GM19193 (cell line): Measurements from ENCODE around the gene NECAB2.

ENCODE experiments used
- POLR2A ChIP-seq: IDR thresholded peaks from 4 replicates; pipeline ENCODE4 v1.6.1; 2011; ENCODE audit not compliant: insufficient read depth, insufficient read length; ENCODE audit errors: extremely low read depth

NECAB2 gene

DNA sequence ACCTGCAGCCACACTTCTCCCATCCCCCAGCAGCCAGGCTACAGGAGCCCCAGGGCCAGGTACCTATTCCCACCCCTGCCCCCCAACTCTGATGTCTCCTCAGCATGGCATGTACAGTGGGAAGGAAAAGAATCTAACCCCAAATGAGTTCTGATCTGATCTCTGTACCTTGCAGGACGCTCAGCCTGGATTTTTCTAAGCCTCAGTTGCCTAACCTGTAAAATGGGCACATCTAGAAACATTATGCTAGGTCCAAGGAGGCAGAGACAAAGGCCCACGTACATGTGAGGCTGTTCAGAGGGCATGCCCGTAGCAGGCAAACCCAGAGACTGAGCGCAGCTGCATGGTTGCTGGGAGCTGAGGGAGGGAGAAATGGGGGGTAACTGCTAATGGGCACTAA is 39.5 kb downstream of the NECAB2 start:
- no peak for TF ChIP-seq POLR2A

DNA sequence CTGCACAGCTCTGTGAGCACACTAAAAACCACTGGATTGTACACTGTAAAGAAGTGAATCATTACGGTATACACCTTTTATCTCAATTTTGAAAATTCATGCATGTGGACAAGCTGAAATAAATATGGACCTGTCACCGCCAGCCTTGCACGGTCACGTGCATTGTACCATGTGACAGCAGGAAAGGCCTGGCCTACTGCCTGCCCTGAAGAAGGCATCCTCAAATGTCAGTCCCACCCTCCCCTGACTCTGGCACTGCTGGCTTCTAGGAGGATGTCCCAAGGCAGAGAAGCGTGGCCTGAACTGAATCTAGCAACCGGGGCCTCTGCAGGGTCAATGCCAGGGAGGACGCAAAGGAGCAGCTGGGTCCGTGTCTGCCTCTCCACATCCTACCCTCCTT is 39.9 kb downstream of the NECAB2 start:
- no peak for TF ChIP-seq POLR2A

DNA sequence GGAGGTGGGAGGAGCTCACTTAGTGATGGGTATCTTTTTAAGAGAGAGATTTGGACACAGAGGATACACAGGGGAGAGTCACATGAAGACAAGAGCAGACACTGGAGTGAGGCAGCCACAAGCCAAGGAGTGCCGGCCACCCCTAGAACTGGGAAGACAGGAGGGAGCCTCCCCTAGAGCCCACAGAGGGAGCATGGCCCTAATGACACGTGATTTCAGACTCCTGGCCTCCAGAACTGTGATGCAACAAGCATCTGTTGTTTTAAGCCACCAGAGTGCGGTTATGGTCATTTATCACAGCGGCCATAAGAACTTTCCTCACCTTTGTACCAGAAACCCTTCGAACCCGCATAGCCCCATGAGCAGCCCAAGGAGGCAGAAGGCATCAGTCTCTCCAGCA is 41.2 kb downstream of the NECAB2 start:
- no peak for TF ChIP-seq POLR2A

DNA sequence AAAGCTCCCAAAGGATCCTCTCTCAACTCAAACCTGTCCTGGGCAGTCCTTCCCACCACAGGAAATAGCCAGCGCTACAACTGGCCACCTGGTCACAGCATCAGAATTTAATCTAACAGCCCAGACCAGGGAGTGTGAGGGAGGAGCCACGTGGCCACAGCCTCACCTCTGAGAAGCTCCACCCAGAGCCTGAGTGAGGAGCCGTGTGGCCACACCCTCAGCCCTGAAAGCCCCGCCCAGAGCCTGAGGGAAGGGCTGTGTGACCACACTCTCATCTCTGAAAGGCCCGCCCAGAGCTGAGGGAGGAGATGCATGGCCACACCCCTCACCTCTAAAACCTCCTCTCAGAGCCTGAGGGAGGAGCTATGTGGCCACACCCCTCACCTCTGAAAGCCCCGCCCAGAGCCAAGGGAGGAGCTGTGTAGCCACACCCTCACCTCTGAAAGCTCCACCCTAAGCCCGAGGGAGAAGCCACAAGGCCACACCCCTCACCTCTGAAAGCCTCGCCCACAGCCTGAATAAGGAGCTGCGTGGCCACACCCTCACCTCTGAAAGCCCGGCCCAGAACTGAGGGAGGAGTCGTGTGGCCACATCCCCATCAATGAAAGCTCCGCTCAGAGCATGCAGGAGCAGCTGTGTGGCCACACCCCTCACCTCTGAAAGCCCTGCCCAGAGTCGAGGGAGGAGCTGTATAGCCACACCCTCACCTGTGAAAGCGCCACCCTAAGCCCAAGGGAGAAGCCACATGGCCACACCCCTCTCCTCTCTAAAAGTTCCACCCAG is 45.9 kb downstream of the NECAB2 start:
- TF ChIP-seq POLR2A, result no peak

- no peak for TF ChIP-seq POLR2A
Measured at GRCh38 chr16:84014570-84015327, 46.7 kb downstream of the NECAB2 start.

DNA sequence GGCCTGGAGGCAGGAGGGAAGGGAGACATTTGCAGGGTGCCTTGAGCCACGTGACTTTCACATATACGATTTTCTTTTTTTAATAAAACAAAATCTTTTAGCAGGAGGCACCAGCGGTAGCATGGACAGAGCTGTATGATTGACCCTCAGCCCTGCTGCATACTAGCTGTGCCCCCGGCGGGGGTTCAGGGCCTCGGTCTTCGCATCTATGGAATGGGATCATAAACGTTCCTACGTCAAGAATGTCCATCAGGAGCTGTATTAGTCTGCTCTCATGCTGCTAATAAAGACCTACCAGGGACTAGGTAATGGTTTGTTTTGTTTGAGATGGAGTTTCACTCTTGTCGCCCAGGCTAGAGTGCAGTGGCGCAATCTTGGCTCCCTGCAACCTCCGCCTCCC is 47.4 kb downstream of the NECAB2 start:
- TF ChIP-seq POLR2A, result no peak

GRCh38 chr16:84016477-84016876 is 48.4 kb downstream of the NECAB2 start:
- TF ChIP-seq POLR2A, result no peak

DNA sequence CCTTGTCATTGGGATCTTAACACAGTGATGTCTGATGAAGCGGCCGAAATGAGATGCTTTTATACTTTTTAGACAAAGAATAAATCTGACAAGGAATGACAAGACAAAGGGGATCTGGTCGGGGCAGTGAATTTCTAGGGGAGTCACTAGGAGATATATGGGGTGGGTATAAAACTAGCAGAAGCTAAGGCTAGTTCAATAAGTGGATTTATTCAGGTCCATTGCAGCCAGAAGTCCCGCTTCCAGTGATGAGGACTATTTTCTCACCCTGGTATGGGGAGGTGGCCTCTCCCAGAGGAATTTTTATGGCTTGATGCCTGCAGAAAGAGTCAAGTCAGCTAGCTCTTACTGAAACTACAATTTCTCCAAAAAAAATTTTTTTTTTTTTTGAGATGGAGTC is 50.7 kb downstream of the NECAB2 start:
- no peak for TF ChIP-seq POLR2A

DNA sequence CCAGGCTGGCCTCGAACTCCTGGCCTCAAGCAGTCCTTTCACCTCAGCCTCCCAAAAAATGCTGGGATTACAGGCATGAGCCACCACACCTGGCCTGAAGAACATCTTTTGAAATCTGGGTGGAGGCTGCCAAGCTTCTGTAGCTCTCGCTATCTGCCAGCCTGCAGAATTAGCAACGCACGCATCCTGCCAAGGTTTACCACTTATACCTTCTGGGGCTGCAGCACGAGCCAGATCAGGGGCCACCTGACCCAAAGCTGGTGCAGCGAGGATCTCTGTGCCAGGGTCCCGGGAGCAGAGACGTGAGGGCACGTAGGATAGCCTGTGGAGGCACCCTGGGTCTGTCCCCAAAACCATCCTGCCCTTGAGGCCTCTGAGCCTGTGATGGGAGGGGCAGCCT is 52.3 kb downstream of the NECAB2 start:
- TF ChIP-seq POLR2A, result no peak

- no peak for TF ChIP-seq POLR2A
Measured at GRCh38 chr16:84021488-84021887, 53.4 kb downstream of the NECAB2 start.

DNA sequence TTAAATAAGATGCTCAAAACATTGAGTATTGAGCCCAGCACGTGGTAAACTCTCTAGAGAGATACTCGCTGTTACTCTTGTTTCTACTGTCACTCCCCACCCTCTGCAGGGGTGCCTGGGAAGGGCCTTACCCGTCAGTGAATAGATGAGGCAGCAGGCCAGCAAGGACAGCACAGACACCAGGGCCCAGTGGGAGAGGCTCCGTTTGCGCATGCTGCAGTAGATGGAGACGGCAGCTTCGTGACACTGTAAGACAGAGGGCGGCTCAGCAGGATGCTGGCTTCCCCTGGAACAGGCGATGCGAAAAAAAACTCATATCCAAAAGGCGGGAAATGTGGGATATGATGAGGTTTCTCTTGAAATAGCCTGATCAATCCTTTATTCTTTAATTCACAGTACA is 54.6 kb downstream of the NECAB2 start:
- TF ChIP-seq POLR2A, result no peak

DNA sequence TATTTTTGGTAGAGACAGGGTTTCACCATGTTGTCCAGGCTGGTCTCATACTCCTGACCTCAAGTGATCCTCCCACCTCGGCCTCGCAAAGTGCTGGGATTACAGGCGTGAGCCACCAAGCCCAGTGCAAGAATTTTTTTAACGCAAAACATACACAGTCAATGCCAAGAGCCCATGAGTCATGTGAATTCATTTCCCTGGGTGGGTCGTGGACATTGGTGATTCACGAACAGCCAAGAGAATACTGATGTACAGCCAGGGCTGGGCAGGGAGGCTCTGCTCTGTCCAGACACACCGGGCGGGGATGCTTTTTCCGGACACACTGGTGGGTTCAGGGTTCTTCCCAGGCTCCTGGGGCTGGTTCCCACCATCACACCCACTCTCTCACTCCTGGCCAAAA is 56.8 kb downstream of the NECAB2 start:
- no peak for TF ChIP-seq POLR2A

- no peak for TF ChIP-seq POLR2A
Measured at GRCh38 chr16:84026606-84027005, 58.6 kb downstream of the NECAB2 start.

DNA sequence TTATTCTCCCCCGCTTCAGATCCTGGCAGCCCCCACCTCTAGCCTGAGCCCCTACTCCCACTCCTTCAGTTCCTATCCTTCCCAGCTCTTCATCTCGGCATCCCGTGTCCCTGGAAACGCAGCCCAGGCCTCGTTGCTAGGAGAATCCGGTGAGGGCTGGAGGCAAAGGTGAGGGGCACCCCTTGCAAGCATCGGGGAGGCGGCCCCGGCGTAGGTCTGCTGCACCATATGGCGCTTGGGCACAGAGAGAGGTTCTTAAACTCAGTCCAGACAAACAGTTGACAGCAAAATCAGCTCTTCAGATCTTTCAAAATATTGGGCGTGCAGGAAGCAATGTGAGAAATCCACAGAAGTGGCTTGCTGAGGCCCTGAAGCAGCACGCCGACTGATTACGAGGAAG is 59.6 kb downstream of the NECAB2 start:
- TF ChIP-seq POLR2A, result no peak

GRCh38 chr16:84029297-84030047 is 61.4 kb downstream of the NECAB2 start:
- TF ChIP-seq POLR2A, result no peak
